Gastrocnemius medialis (tissue), 4 donors: Measurements from ENCODE around the gene ATP2A1. TPM values are rescaled to one million over a fixed set of nuclear protein-coding genes. Genes with fewer than 3 reads are reported as not detected.
"Not testable (repeated sequence)": the region's sequence is repeated elsewhere in the genome, so short reads cannot be mapped to it uniquely, and the experiment has no call there.

ENCODE experiments used
- ATAC-seq, 2 donors: fragments of 150-250 bp; one replicate each; pipeline ENCODE4 v1.9.1; 2016
- DNase-seq, 2 donors: peaks; one replicate each; pipeline ENCODE4 v3.0.0-alpha.2; 2019
- H3K27ac ChIP-seq, 4 donors: fragments of 200-600 bp; sonication (generic); 1 replicate in 1 of 4; 2 replicates in 3 of 4; pipeline ENCODE4 v1.5.1; 2016 to 2018; ENCODE audit warnings: mild to moderate bottlenecking in 2 of 4, moderate library complexity in 1 of 4
- H3K27me3 ChIP-seq, 3 donors: fragments of 200-600 bp; sonication (generic) in 2 of 3; 1 replicate in 1 of 3; 2 replicates in 2 of 3; pipeline versions ENCODE4 v1.5.1 to v1.6.0; 2016 to 2019; ENCODE audit warnings: mild to moderate bottlenecking in 1 of 3, moderate library complexity in 1 of 3
- H3K36me3 ChIP-seq, 2 donors: fragments of 200-600 bp; sonication (generic) in 1 of 2; one replicate each; pipeline ENCODE4 v1.5.1; 2017 to 2018
- H3K4me1 ChIP-seq, 2 donors: fragments of 200-600 bp; sonication (generic) in 1 of 2; one replicate each; pipeline ENCODE4 v1.5.1; 2016 to 2017; ENCODE audit warnings: mild to moderate bottlenecking in 2 of 2
- H3K4me3 ChIP-seq, 4 donors: fragments of 200-600 bp; sonication (generic) in 3 of 4; 1 replicate in 1 of 4; 2 replicates in 3 of 4; pipeline ENCODE4 v1.5.1; 2016 to 2019; ENCODE audit warnings: mild to moderate bottlenecking in 2 of 4
- H3K9me3 ChIP-seq, 3 donors: fragments of 200-600 bp; sonication (generic) in 2 of 3; 1 replicate in 1 of 3; 2 replicates in 2 of 3; pipeline ENCODE4 v1.5.1; 2016 to 2019
- CTCF ChIP-seq, 5 experiments: fragments of 450-650 bp in 3 of 5; fragments of 200-600 bp in 2 of 5; sonication (generic) in 2 of 5; IDR thresholded peaks in 4 of 5; conservative IDR thresholded peaks in 1 of 5; 1 replicate in 4 of 5; 2 replicates in 1 of 5; pipeline ENCODE4 v1.5.1; 2016 to 2019; ENCODE audit warnings: antibody characterized with exemption in 5 of 5, mild to moderate bottlenecking in 3 of 5, moderate library complexity in 3 of 5
- POLR2A ChIP-seq, 2 donors: fragments of 450-650 bp; IDR thresholded peaks; one replicate each; pipeline ENCODE4 v1.6.1; 2017; ENCODE audit warnings: antibody characterized with exemption in 2 of 2, mild to moderate bottlenecking in 2 of 2, moderate library complexity in 2 of 2
- in situ Hi-C, 4 donors: fragments of 200-750 bp; cut with MboI; loops; one replicate each; pipeline versions ENCODE4 v1.15.0 to v1.8.0; 2017; ENCODE audit warnings: low sequenced_read_pairs in 4 of 4
- intact Hi-C: fragments of 100-400 bp; cut with DNase I; formaldehyde crosslinking; loops from one replicate; pipeline ENCODE4 v1.15.1; 2023; ENCODE audit warnings: low total_unique reads
- total RNA-seq, 4 donors: library from RNA; depleted of rRNA; stranded (reverse); fragments of >200 nt; gene quantifications; one replicate each; pipeline versions ENCODE4 v1.1.0 to v1.2.3, GENCODE V29; 2016

Gene ATP2A1
- total RNA-seq, 4 donors from 2014 or later: 380 to 909 (median 764) TPM

- peak overlapping the region in 1 of 4 donors; percentile 99 for H3K4me3 ChIP-seq
- H3K9me3 ChIP-seq: no peaks in the 10 kb centered on the region
- DNase-seq: no peak
- peak overlapping the region in 2 of 4 donors; percentile 97 to 99 for H3K27ac ChIP-seq
- no peak for ATAC-seq
- TF ChIP-seq POLR2A (IDR thresholded peaks at IDR 0.05): no peak
- TF ChIP-seq CTCF (IDR thresholded peaks at IDR 0.05 in 4 of 5, conservative IDR thresholded peaks at IDR 0.05 in 1 of 5): no peak
- H3K4me1 ChIP-seq: peaks cover 9% of the 10 kb centered on the region in 2 donors
- in situ Hi-C loops: no loop called here
- H3K27me3 ChIP-seq: no peaks in the 10 kb centered on the region
- H3K36me3 ChIP-seq: peaks cover 0 to 8% of the 10 kb centered on the region in 2 donors
- intact Hi-C loops: loop anchor here (2.0 kb wide), 3 partner anchors 43 to 101 kb away; partner anchors contain the start of genes ATXN2L and TUFM
Measured at GRCh38 chr16:28923652-28924398, 45.5 kb downstream of the ATP2A1 start.

GRCh38 chr16:28924399-28924761, 46.1 kb downstream of the ATP2A1 start:
- TF ChIP-seq POLR2A (IDR thresholded peaks at IDR 0.05) (no peak), CTCF (IDR thresholded peaks at IDR 0.05 in 4 of 5, conservative IDR thresholded peaks at IDR 0.05 in 1 of 5) (no peak)
- peak in 1 of 2 donors; percentile 25 for ATAC-seq
- Histone ChIP-seq H3K9me3 (no peaks in the 10 kb centered on the region), H3K27me3 (no peaks in the 10 kb centered on the region), H3K4me3 (peak overlapping the region; percentile 67 to 99 (median 86)), H3K36me3 (peaks cover 0 to 3% of the 10 kb centered on the region in 2 donors), H3K4me1 (peaks cover 9% of the 10 kb centered on the region in 2 donors), H3K27ac (peak overlapping the region; percentile 83 to 99 (median 94))
- no peak for DNase-seq
- in situ Hi-C loops (no loop called here), intact Hi-C loops (loop anchor here (2.0 kb wide), 3 partner anchors 44 to 102 kb away; partner anchors contain the start of genes ATXN2L and TUFM)

GRCh38 chr16:28924762-28925385, 46.6 kb downstream of the ATP2A1 start, which contains the start of gene RABEP2:
Gene RABEP2, minus strand, starts transcription at chr16:28925238. Its CDS starts 75 bp downstream, at chr16:28925163.
- peak; percentile 77 to 89 for DNase-seq
- Histone ChIP-seq H3K27me3 (no peaks in the 10 kb centered on the region), H3K4me3 (peak within 1 kb of the TSS; percentile 67 to 99 (median 86)), H3K36me3 (no peaks in the 10 kb centered on the region), H3K9me3 (no peaks in the 10 kb centered on the region), H3K4me1 (peaks cover 9% of the 10 kb centered on the region in 2 donors), H3K27ac (peak within 1 kb of the TSS; percentile 83 to 99 (median 94))
- in situ Hi-C loops (no loop called here), intact Hi-C loops (loop anchor here (1.0 to 2.0 kb wide), 4 partner anchors 25 to 102 kb away; partner anchors contain the start of genes ATXN2L, NFATC2IP and TUFM)
- TF ChIP-seq CTCF (IDR thresholded peaks at IDR 0.05 in 4 of 5, conservative IDR thresholded peaks at IDR 0.05 in 1 of 5) (no peak), POLR2A (IDR thresholded peaks at IDR 0.05) (peak; percentile 63 to 69)
- ATAC-seq: peak; percentile 91 to 96

- Histone ChIP-seq H3K36me3 (no peaks in the 10 kb centered on the region), H3K27me3 (no peaks in the 10 kb centered on the region), H3K4me1 (peaks cover 9% of the 10 kb centered on the region in 2 donors), H3K27ac (peak overlapping the region; percentile 83 to 99 (median 94)), H3K9me3 (no peaks in the 10 kb centered on the region), H3K4me3 (peak overlapping the region; percentile 67 to 99 (median 86))
- TF ChIP-seq POLR2A (IDR thresholded peaks at IDR 0.05) (peak; percentile 7 to 43), CTCF (IDR thresholded peaks at IDR 0.05 in 4 of 5, conservative IDR thresholded peaks at IDR 0.05 in 1 of 5) (peak in 1 of 5 experiments; percentile 16)
- ATAC-seq: peak in 1 of 2 donors; percentile 55
- in situ Hi-C loops: no loop called here
- DNase-seq: peak; percentile 32 to 66
- intact Hi-C loops: loop anchor here (1.0 to 2.0 kb wide), 4 partner anchors 25 to 103 kb away; partner anchors contain the start of genes ATXN2L, NFATC2IP and TUFM
Measured at GRCh38 chr16:28925386-28926228, 47.3 kb downstream of the ATP2A1 start.

- H3K4me1 ChIP-seq, DNase-seq, in situ Hi-C loops, H3K9me3 ChIP-seq, intact Hi-C loops, H3K27me3 ChIP-seq, H3K36me3 ChIP-seq, ATAC-seq: not testable (repeated sequence)
- H3K27ac ChIP-seq: peak overlapping the region; percentile 83 to 99 (median 94)
- H3K4me3 ChIP-seq: peak overlapping the region; percentile 67 to 99 (median 86)
Measured at GRCh38 chr16:28926284-28926683, 48.0 kb downstream of the ATP2A1 start.
